Motor neuron (in vitro differentiated cells): ENCODE results near the gene INA. TPM values are rescaled to one million over a fixed set of nuclear protein-coding genes. Genes with fewer than 3 reads are reported as not detected.

Experiments
- ATAC-seq, 8 experiments: fragments of 200-7000 bp; cut with Tn5 transposase; replicated peaks in 6 of 8; 2 replicates each; pipeline ENCODE4 v1.8.0; 2021; ENCODE audit warnings: mild to moderate bottlenecking in 8 of 8, moderate library complexity in 8 of 8
- H3K27ac ChIP-seq, 2 donors: fragments of 250-450 bp; sonication (Bioruptor Pico); 2 replicates each; pipeline ENCODE4 v1.9.0; 2021; ENCODE audit warnings: antibody characterized with exemption in 2 of 2, mild to moderate bottlenecking in 2 of 2, moderate library complexity in 1 of 2
- H3K4me1 ChIP-seq, 2 donors: fragments of 250-450 bp; sonication (Bioruptor Pico); replicated peaks in 1 of 2; 2 replicates each; pipeline ENCODE4 v1.6.1; 2021; ENCODE audit warnings: antibody characterized with exemption in 2 of 2, mild to moderate bottlenecking in 2 of 2, moderate library complexity in 1 of 2
- H3K4me3 ChIP-seq, 5 donors: fragments of 250-450 bp; sonication (Bioruptor Pico); 2 replicates each; pipeline ENCODE4 v1.9.0; 2021; ENCODE audit warnings: antibody characterized with exemption in 5 of 5, mild to moderate bottlenecking in 5 of 5, moderate library complexity in 4 of 5
- WGBS, 10 experiments: fragments of 450-650 bp; shearing (Covaris generic); methylation state at CpG; one replicate each; pipeline ENCODE4 v1.0.0; 2022; 5-methylcytosine and 5-hydroxymethylcytosine counted together
- in situ Hi-C, 9 experiments: fragments of 400-800 bp; cut with MboI; loops; one replicate each; pipeline ENCODE4 v1.15.0; 2021; ENCODE audit warnings: low sequenced_read_pairs in 9 of 9, low pct_unique_long_range_greater_than_20kb in 2 of 9; ENCODE audit not compliant: unreplicated experiment in 9 of 9
- total RNA-seq, 8 experiments: library from RNA; unstranded; fragments of 300-600 nt; gene quantifications; 2 replicates each; pipeline versions ENCODE4 v1.2.3 to v1.2.4, GENCODE V29; 2022

INA gene
- total RNA-seq, 8 experiments from 2014 or later, result 1.9 to 271 (median 160) TPM

GRCh38 chr10:103327906-103328305, 51.0 kb downstream of the INA start:
- no peak overlapping the region for H3K27ac ChIP-seq
- no peaks in the 10 kb centered on the region for H3K4me1 ChIP-seq
- WGBS, 10 experiments, result 70 to 100% (median 91%) methylated on average over 1 to 6 of the region's 7 CpGs
- no peak overlapping the region for H3K4me3 ChIP-seq
- in situ Hi-C loops, result loop anchor here in 2 of 9 experiments (25.0 kb wide), 1 partner anchor 416 kb away; the partner anchor contains the start of gene CNNM2 (in 2 of the 2)
- ATAC-seq, result no peak

- in situ Hi-C loops, result loop anchor here in 2 of 9 experiments (25.0 kb wide), 1 partner anchor 422 kb away; the partner anchor contains the start of gene CNNM2 (in 2 of the 2)
- no peak overlapping the region for H3K4me3 ChIP-seq
- H3K4me1 ChIP-seq, result no peaks in the 10 kb centered on the region
- no peak for ATAC-seq
- 25 to 100% (median 82%) methylated on average over 1 to 2 of the region's 2 CpGs; no CpG with 5 or more reads in 1 of the 10 experiments for WGBS, 10 experiments
- H3K27ac ChIP-seq, result no peak overlapping the region
Measured at GRCh38 chr10:103333934-103334520, 57.1 kb downstream of the INA start.

DNA sequence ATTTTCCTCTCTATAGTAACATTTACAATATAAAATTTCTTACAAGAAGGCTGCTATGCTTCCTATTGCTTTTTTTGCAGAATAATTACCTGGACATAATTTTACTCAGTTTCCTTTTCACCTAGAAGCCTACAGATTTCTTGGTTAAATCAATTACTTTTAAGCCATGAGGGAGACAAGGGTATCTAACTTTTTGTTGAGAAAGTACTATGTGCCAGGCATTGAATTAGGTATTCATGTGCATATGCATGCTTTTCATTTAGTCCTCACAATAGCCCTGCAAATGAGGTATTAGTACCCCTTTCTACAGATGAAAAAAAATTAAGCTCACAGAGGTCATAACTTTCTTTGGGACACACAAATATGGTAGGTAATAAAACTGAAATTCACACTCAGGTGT, 57.6 kb downstream of the INA start:
- ATAC-seq, result no peak
- in situ Hi-C loops, result loop anchor here in 2 of 9 experiments (25.0 kb wide), 1 partner anchor 422 kb away; the partner anchor contains the start of gene CNNM2 (in 2 of the 2)
- no peaks in the 10 kb centered on the region for H3K4me1 ChIP-seq
- H3K27ac ChIP-seq, result no peak overlapping the region
- H3K4me3 ChIP-seq, result no peak overlapping the region

DNA sequence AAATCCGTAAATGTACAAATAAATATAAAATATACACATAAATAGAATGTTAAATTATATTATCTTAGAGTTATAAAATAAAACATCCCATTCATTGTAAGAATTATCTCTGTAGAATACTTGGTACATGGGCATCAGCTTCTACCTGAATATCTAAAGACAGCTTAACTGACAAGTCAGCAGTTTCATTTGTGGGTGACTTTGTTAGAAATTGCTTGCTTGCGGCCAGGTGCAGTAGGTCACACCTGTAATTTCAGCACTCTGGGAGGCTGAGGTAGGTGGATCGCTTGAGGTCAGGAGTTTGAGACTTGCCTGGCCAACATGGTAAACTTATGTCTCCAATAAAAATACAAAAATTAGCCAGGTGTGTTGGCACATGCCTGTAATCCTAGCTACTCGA, 59.4 kb downstream of the INA start:
- Histone ChIP-seq H3K4me3 (no peak overlapping the region), H3K4me1 (no peaks in the 10 kb centered on the region), H3K27ac (no peak overlapping the region)
- in situ Hi-C loops, result loop anchor here in 2 of 9 experiments (25.0 kb wide), 1 partner anchor 424 kb away; the partner anchor contains the start of gene CNNM2 (in 2 of the 2)
- ATAC-seq, result no peak
- 85 to 100% (median 99%) methylated on average over 1 to 4 of the region's 4 CpGs; no CpG with 5 or more reads in 2 of the 10 experiments for WGBS, 10 experiments

Other genes starting within 250 kb of the INA start
- gene NT5C2, start 83.9 kb upstream of the INA start, total RNA-seq, result 100 to 1,000 TPM in 1 of 8 experiments, 10 to 100 TPM in 7; 39.5 to 103 (median 55.2) TPM
- gene RPEL1, start 31.3 kb upstream of the INA start, total RNA-seq, result 1 to 10 TPM in 1 of 8 experiments, under 1 TPM in 5, not detected in 2; 0.09 to 1.3 (median 0.25) TPM
- 10 to 100 TPM in 3 of 8 experiments, 1 to 10 TPM in 5; 6.2 to 15.4 (median 7.9) TPM for gene PCGF6, start 74.0 kb downstream of the INA start, total RNA-seq
- gene TAF5, start 90.8 kb downstream of the INA start, total RNA-seq, result 10 to 100 TPM in 2 of 8 experiments, 1 to 10 TPM in 6; 2.5 to 11.0 (median 7.9) TPM
- gene ATP5MK, start 119.3 kb downstream of the INA start, total RNA-seq, result 100 to 1,000 TPM; 657 to 961 (median 829) TPM
- gene PDCD11, start 119.5 kb downstream of the INA start, total RNA-seq, result 10 to 100 TPM; 20.6 to 60.1 (median 39.2) TPM
- gene CALHM2, start 175.2 kb downstream of the INA start, total RNA-seq, result 10 to 100 TPM in 3 of 8 experiments, 1 to 10 TPM in 5; 1.1 to 32.8 (median 3.7) TPM
- gene CALHM1, start 181.8 kb downstream of the INA start, total RNA-seq, result under 1 TPM; 0.05 to 0.59 (median 0.23) TPM
- 1 to 10 TPM in 1 of 8 experiments, under 1 TPM in 1, not detected in 6; 0.36 to 1.8 TPM for gene CALHM3, start 202.1 kb downstream of the INA start, total RNA-seq
- 10 to 100 TPM in 1 of 8 experiments, 1 to 10 TPM in 7; 1.6 to 11.7 (median 6.0) TPM for gene NEURL1, start 216.6 kb downstream of the INA start, total RNA-seq